GM21737 (cell line): Measurements from ENCODE around the gene GRIK1.

Source experiments
- ATAC-seq: cut with Tn5 transposase; IDR thresholded peaks from one replicate; pipeline ENCODE4 v1.9.1; 2021; ENCODE audit warnings: mild to moderate bottlenecking, moderate library complexity; ENCODE audit not compliant: unreplicated experiment

GRIK1 gene

GRCh38 chr21:29832217-29832616 is 107.6 kb downstream of the GRIK1 start:
- no peak for ATAC-seq

DNA sequence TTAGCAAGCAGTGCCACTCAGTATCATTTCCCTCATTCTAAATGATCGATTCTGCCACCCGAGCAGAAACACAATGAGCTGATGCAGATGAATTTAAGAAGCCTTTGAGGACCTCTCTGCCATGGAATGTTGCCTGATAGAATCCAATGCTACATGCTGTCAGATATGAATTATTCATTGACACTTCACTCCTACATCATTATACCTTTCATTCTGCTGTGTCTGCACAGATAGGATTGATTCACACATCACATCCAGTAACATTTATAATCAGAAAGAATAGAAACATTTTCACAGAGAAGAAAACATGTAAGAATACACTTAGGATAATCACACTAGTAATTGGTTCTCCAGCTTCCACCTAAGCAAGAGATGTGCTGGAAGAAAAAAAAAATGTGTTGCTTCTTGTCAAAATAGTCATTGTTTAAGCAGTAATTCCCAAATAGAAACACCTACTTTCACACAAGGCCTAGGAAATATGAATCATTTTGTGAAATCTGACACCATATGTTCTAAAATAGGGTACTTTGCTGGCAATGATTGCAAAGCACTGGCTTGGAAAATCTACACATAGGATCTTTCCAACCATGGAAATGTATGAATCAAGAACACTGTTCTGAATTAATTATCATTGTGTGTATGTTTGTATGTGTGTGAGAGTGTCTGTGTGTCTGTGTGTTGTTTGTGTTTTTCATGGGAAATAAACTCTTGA is 110.1 kb downstream of the GRIK1 start:
- no peak for ATAC-seq

GRCh38 chr21:29827647-29828046 is 112.1 kb downstream of the GRIK1 start:
- no peak for ATAC-seq

DNA sequence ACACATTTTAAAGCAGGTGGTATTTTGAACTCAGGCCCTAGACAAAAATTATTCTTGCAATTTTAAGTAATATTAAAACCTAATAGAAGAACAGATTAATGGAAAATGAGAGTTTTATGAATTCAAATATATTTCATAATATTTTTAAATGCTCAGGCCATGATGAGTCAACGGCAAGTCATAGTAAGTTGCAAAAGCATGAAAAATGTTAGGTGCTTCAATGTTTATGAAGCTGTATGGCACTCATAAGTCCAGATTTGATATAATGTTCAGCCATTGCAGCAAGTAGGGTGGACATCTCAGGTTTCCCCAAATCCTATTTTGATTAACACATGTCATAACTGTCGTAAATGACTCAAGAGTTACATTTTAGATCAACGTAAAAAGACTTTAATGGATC is 112.6 kb downstream of the GRIK1 start:
- ATAC-seq = no peak

DNA sequence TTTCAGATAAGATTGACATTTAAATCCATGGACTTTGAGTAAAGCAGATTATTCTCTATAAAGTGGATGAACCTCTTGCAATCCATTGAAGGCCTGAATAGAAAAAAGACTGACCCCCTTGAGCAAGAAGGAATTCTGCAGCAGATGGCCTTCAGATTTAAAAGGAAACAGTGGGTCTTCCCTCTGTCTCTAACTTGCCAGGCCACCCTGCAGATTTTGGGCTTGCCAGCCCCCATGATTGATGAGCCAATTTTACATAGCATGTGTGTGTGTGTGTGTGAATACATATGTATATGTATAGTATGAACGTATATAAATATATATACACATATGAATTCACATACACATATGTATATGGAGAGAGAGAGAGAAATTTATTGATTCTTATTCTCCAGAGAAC is 113.4 kb downstream of the GRIK1 start:
- no peak for ATAC-seq

GRCh38 chr21:29825936-29826335 is 113.9 kb downstream of the GRIK1 start:
- no peak for ATAC-seq

DNA sequence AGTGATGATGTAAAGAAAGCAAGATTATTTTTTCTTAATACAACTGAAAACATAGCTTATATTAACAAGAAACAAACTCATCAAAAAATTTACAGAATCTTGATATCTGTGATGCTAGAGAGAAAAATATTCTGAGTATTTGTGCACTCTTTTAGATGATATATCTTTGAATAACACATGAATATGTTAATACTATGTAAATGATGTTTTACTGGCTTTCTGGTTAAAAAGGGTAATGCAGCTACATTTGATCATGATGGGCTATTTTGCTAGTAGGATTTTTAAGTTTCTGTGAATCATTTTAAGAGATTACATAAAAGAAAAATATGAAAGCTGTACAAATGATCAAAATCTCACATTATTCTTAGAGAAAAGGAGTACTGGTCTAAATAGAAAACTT is 114.5 kb downstream of the GRIK1 start:
- no peak for ATAC-seq

GRCh38 chr21:29822064-29822463 is 117.7 kb downstream of the GRIK1 start:
- no peak for ATAC-seq

DNA sequence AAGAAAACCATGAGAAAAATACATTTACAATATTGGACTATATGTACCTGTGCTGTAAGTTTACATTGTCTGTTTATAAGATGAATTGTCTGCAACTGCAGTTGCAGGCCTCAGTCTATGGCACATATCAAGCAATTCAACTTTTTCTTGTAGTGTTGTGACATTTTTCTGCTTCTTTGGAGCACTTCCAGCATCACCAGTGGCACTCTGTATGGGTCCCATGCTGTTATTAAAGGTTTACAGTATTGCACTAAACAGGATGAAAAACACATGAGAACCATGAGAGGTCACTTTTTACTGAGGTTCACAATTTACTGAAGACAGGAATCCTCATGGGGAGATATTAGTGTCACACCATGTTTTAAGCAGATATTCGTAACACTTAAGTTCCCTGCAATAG is 118.6 kb downstream of the GRIK1 start:
- ATAC-seq = no peak

DNA sequence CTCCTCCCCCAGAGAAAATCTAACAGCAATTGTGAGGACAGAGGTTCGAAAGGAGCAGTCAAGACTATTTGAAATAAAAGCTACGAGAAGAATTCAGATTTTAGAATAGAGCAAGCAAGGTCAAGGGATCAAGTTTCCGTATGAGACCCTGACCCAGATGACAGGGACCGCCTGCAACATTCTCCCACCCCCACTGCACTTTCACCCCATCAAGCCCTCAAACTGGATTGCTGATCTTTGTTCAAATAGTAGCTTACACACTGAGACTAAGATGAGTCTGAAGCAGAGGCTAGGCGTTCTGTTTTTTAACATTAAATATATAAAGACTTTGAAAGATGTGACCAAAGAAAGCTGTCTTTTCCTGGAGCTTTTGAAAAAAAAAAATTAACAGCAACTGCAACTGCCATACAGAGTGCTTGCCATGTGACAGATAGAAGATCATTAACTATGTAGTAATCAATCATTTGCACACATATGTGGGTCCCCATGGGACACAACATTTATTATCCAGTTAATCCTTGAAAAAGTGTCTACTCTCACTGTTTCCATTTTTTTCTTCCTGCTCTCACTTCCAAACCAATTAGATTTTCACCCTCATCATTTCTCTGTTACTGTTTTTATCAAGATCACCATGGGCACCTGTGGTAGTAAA is 120.0 kb downstream of the GRIK1 start:
- no peak for ATAC-seq

- no peak for ATAC-seq
These were observed 121.3 kb downstream of the GRIK1 start for GRCh38 chr21:29818383-29818921.

DNA sequence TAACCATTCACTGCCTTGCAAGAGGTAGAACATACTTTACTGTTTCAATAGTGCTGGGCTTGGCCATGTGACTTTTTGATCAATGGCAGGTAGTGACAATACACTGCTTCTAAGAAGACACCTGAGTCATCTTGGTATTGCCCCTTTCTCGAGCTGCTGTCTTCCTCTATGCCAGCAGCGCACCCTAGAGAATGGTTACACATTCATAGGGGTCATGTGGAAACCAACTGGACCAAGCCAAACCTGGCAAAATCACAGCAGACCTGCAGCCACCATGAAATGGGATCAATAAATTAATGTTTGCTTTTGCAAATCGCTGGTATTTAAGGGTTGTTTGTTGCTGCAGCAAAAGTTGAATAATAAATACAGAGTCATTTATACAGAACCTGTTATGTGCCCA is 122.3 kb downstream of the GRIK1 start:
- ATAC-seq = no peak

GRCh38 chr21:29812947-29813346 is 126.8 kb downstream of the GRIK1 start:
- no peak for ATAC-seq

DNA sequence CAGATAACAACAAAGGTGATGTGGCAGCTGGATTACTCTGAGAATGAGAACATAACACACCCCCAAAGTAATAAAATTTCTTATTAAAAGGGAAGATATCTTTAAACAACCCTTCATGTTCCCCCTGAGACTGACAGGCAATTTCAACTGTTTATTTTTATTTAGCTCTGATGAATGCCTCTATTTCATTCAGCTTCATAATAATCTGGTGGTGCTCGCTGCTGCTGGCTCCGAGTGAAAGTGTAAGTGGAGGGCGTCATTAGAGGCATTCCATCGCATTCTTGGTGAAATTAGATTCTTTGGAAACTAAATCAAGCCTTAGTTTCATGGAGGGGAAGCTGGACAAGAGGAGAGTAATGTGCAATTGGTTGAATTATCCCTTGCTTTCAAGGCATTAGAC is 128.9 kb downstream of the GRIK1 start:
- no peak for ATAC-seq

- ATAC-seq = no peak
These were observed 131.6 kb downstream of the GRIK1 start for GRCh38 chr21:29808153-29808552.

DNA sequence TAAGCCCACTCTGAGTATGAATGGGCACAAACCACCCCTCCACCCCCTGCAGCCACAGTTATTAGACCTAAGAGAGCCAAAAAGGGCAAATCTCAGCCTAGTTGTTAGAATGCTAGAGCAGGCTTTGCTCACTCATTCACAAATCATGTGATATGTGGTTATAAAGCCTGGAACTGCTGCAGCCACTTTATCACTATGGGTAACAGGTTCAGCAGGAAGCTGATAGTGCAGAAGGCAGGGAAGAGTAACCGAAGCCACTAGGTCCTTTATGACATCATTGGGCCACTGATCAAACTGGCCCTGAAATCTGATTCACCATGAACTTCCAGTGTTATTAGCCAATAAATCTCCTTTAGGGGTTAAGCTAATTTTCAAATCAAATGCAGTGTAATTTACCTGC is 134.7 kb downstream of the GRIK1 start:
- no peak for ATAC-seq

GRCh38 chr21:29803191-29803590 is 136.6 kb downstream of the GRIK1 start:
- ATAC-seq = no peak

GRCh38 chr21:29801122-29801521 is 138.7 kb downstream of the GRIK1 start:
- ATAC-seq = no peak

GRCh38 chr21:29800056-29800455 is 139.7 kb downstream of the GRIK1 start:
- no peak for ATAC-seq

DNA sequence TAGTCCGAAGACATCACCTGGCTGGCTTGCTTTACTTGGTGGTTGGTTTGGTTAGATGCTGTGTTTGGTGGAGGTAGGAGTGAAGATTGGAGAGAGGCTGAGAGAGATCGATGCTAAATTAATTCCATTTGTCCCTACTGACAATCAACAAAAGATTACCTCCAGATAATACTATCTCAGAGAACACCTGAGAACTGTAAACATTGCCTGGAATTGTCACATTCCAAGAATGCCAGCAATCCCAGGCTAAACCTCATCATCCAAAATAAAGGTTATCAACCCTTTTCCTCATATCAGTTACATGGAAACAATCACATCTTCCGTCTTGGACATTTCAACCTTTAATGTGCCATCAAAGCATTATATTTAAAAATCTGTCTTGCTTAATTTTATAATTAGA is 141.0 kb downstream of the GRIK1 start:
- ATAC-seq = no peak

GRCh38 chr21:29797155-29797554 is 142.6 kb downstream of the GRIK1 start:
- ATAC-seq = no peak

GRCh38 chr21:29793712-29794111 is 146.1 kb downstream of the GRIK1 start:
- no peak for ATAC-seq

- ATAC-seq = no peak
These were observed 150.4 kb downstream of the GRIK1 start for GRCh38 chr21:29789393-29789792.
